H1 (cell line): Measurements from ENCODE around the gene ETS1. TPM values are rescaled to one million over a fixed set of nuclear protein-coding genes. Genes with fewer than 3 reads are reported as not detected.

Experiments used
- ASH2L ChIP-seq: fragments of 200-600, 300-600 bp; sonication (generic); IDR thresholded peaks from one replicate; pipeline ENCODE4 v1.7.1; 2017; ENCODE audit warnings: low read length
- EZH2 ChIP-seq: fragments of 200-600 bp; sonication (generic); IDR thresholded peaks from 2 replicates; pipeline ENCODE4 v1.7.1; 2012; ENCODE audit warnings: low read depth, mild to moderate bottlenecking, moderate library complexity, low read length, inconsistent platforms; ENCODE audit not compliant: severe bottlenecking
- FOSL1 ChIP-seq: IDR thresholded peaks from 2 replicates; pipeline ENCODE4 v1.6.1; 2011; ENCODE audit warnings: mild to moderate bottlenecking, low read depth, low read length, moderate library complexity; ENCODE audit not compliant: insufficient read depth
- MAX ChIP-seq: IDR thresholded peaks from 2 replicates; pipeline ENCODE4 v1.6.1; 2012; ENCODE audit warnings: inconsistent platforms
- POU5F1 ChIP-seq: IDR thresholded peaks from 2 replicates; pipeline ENCODE4 v1.6.1; 2011; ENCODE audit warnings: low read depth, mild to moderate bottlenecking, low read length, moderate library complexity
- RNF2 ChIP-seq: fragments of 200-900, 300-1000 bp; sonication (generic); IDR thresholded peaks from 2 replicates; pipeline ENCODE4 v1.7.1; 2016; ENCODE audit warnings: borderline replicate concordance, low read depth, mild to moderate bottlenecking, antibody characterized with exemption, low read length; ENCODE audit not compliant: poor library complexity, severe bottlenecking; ENCODE audit errors: missing control alignments
- SIRT6 ChIP-seq: IDR thresholded peaks from one replicate; pipeline ENCODE4 v1.7.1; 2012; ENCODE audit warnings: low read length, inconsistent platforms
- USF2 ChIP-seq: IDR thresholded peaks from 2 replicates; pipeline ENCODE4 v1.6.1; 2011; ENCODE audit warnings: low read length, improper control_type of control experiment
- polyA plus RNA-seq, 7 experiments: library from polyadenylated mRNA; depleted of rRNA in 3 of 7; stranded (reverse) in 5 of 7; unstranded in 2 of 7; fragments of >200 nt in 5 of 7; fragments of 200-250 nt in 2 of 7; gene quantifications; 1 replicate in 5 of 7; 2 replicates in 1 of 7; 4 replicates in 1 of 7; pipeline versions ENCODE4 v1.2.1 to v1.2.3, GENCODE V29; 2011 to 2013; ENCODE audit warnings: missing spikeins in 2 of 7, mixed read lengths in 2 of 7
- total RNA-seq: library from RNA; stranded (reverse); fragmentation: NEBNext Ultra II Directional; extraction: Animal tissue kit (Norgen Biotek cat#: 25700); gene quantifications from 2 replicates; pipeline ENCODE4 v1.2.1, GENCODE V29; 2021

The ETS1 gene
- total and polyA plus RNA-seq, 2 of the 8 experiments (the other 6 are each of a cell fraction or from before 2014, with no cell fraction given), result 10.0 to 35.3 TPM

- TF ChIP-seq POU5F1, result no peak
- TF ChIP-seq USF2, result no peak
- TF ChIP-seq MAX, result no peak
- no peak for TF ChIP-seq SIRT6
- no peak for TF ChIP-seq EZH2
- TF ChIP-seq FOSL1, result no peak
- TF ChIP-seq RNF2, result no peak
- no peak for TF ChIP-seq ASH2L
These were observed 34.3 kb downstream of the ETS1 start (continued) for GRCh38 chr11:128552783-128553661.
